GM19452 (cell line): Measurements from ENCODE around the gene ALDH4A1.

Source experiments
- ATAC-seq: cut with Tn5 transposase; IDR thresholded peaks from one replicate; pipeline ENCODE4 v1.9.1; 2021; ENCODE audit not compliant: unreplicated experiment

Gene ALDH4A1

GRCh38 chr1:18902523-18903290 is at the start of gene ALDH4A1:
ALDH4A1 (minus strand) TSS chr1:18902555; CDS start chr1:18902523, 32 bp downstream.
- ATAC-seq, result peak; percentile 94

GRCh38 chr1:18951818-18952391 is 49.5 kb upstream of the ALDH4A1 start:
- ATAC-seq, result peak; percentile 40

- ATAC-seq, result no peak
Observed at GRCh38 chr1:18951416-18951815, 49.1 kb upstream of the ALDH4A1 start.

GRCh38 chr1:18950401-18951026 is 48.2 kb upstream of the ALDH4A1 start:
- ATAC-seq, result no peak

GRCh38 chr1:18949686-18950400 is 47.5 kb upstream of the ALDH4A1 start:
- no peak for ATAC-seq

GRCh38 chr1:18948913-18949685 is 46.7 kb upstream of the ALDH4A1 start:
- no peak for ATAC-seq

GRCh38 chr1:18948048-18948912 is 45.9 kb upstream of the ALDH4A1 start:
- no peak for ATAC-seq

GRCh38 chr1:18947570-18947969 is 45.2 kb upstream of the ALDH4A1 start:
- no peak for ATAC-seq

- no peak for ATAC-seq
Observed at GRCh38 chr1:18946550-18947381, 44.4 kb upstream of the ALDH4A1 start.

GRCh38 chr1:18945401-18945849 is 43.1 kb upstream of the ALDH4A1 start:
- no peak for ATAC-seq

GRCh38 chr1:18944810-18945209 is 42.5 kb upstream of the ALDH4A1 start:
- no peak for ATAC-seq

GRCh38 chr1:18943914-18944572 is 41.7 kb upstream of the ALDH4A1 start:
- ATAC-seq, result no peak

- no peak for ATAC-seq
Observed at GRCh38 chr1:18943162-18943561, 40.8 kb upstream of the ALDH4A1 start.

GRCh38 chr1:18942340-18942739 is 40.0 kb upstream of the ALDH4A1 start:
- ATAC-seq, result no peak

GRCh38 chr1:18941221-18942141 is 39.1 kb upstream of the ALDH4A1 start:
- no peak for ATAC-seq

- no peak for ATAC-seq
Observed at GRCh38 chr1:18940303-18941020, 38.1 kb upstream of the ALDH4A1 start.
